Inferior parietal cortex (tissue), 1 donor: ENCODE data around the gene PRDM2.
"Not testable (repeated sequence)": the region's sequence is repeated elsewhere in the genome, so short reads cannot be mapped to it uniquely, and the experiment has no call there.

Source experiments
- DNase-seq: peaks from one replicate; pipeline ENCODE4 v3.0.0-alpha.2; 2016; ENCODE audit errors: extremely low spot score

PRDM2 gene

DNA sequence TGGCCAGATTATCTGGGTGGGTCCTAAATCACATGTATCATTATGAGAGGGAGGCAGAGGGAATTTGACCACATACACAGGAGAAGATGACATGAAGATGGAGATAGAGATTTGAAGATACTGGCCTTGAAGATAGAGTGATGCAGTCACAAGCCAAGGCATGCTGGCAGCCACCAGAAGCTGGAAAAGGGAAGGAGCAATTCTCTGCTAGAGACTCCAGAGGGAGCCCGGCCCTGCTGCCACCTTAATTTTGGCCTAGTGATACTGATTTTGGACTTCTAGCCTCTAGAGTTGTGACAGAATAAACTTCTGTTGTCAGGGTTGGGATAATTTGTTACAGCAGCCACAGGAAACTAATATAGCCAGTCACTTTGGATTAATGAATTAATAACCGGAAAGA, 2.2 kb upstream of the PRDM2 start:
- DNase-seq = no peak

GRCh38 chr1:13699510-13699909, 478 bp upstream of the PRDM2 start:
- no peak for DNase-seq

DNA sequence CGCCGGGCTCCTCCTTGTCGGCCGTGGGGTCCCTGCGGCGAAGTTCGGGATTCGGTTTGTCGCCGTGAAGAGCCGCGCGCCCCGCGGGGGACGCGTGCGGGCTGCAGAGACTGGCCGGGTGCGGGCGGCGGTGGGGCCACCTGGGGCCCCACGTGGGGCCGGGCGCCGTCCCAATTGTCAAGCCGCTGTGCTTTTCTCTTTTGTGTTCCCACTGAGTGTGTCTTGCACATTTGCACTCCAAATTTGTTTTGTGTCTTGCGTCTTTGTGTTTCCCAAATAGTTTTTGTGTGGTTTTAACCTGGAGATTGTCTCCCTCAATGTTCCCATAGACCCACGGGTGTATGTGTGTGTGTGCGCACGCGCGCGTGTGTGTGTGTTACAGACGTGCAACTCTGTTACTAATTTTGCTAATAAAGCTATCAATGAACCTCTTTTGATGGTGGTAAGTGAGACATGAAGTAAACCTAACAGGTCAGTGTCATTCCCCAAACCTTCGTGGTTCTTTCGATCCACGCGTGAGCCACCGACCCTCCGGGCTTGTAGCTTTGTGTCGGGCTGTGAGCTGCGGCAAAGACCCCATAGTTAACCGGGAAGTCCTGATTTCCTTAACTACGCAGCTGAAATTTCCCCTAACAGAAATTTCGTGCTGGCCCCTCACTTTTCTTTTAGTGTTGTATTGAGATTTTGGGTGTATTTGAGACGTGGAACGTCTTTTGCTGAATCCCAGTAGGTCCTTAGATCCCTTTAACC, 708 bp downstream of the PRDM2 start:
- DNase-seq = peak; percentile 61

DNA sequence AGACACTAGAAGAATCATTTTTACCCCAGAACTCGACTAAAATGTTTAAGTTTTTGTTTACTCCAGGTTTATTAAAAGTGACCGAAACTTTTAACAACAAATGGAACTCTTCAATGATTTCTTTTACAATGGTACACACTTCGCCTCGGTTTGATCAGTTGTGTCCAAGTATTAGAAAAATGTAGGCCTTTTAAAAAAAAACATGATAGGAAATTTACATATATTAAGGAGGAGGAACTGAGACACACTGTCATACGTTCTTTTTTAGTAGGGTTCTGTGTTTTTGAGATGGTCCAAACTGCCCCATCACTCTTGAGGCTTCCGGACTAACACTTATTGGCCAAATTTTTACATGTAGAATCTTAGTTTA, 1.3 kb downstream of the PRDM2 start:
- DNase-seq = no peak

GRCh38 chr1:13702425-13703127, 2.6 kb downstream of the PRDM2 start:
- DNase-seq = no peak

DNA sequence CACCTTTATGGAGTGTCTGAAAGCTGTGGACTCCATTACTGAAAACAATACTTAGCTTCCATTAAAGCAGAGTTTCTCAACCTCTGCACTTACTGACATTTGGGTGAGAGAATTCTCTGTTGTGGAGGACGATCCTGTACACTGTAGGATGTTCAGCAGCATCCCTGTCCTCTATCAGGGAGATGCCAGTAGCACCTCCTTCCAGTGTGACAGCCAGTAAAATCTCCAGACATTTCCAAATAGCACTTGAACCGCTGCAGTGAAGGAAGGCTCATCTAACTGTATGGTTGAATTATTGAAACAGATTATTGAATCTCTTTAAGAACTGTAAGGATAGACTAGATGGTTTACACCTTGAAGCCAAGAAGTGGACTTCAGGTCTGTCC, 3.1 kb downstream of the PRDM2 start:
- no peak for DNase-seq

GRCh38 chr1:13703558-13704490, 3.8 kb downstream of the PRDM2 start:
- no peak for DNase-seq

GRCh38 chr1:13706046-13706445, 6.1 kb downstream of the PRDM2 start:
- no peak for DNase-seq

GRCh38 chr1:13707164-13707563, 7.2 kb downstream of the PRDM2 start:
- DNase-seq = no peak

DNA sequence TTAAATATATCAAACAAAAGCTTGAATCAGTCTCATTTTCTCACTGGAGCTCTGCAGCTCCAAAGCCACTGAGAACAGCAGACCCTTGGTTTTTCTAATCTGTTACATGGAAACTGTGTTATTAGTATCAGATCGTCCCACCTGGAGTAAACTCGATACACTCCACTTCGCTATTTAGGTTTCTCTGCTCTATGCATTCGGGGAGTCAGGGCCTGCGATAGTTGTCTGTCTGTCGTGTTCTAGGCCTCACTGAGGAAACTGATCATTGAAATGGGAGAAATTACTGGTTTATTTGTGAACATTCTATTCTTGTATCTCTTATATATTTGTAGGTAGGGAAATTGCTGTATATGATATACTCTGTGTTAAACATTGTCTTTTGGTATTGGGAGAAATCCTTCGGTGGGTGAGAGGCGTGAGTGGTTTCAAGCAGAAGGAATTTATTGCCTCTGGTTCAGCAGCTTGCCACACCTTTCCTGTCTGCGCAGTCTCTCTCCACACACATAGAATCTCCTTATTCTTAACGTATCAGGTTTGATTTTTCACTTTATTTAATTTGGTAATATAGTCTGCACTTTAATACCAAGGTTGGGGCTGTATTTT, 8.5 kb downstream of the PRDM2 start:
- DNase-seq = no peak

- DNase-seq = no peak
Observed at GRCh38 chr1:13710086-13710485, 10.1 kb downstream of the PRDM2 start.

DNA sequence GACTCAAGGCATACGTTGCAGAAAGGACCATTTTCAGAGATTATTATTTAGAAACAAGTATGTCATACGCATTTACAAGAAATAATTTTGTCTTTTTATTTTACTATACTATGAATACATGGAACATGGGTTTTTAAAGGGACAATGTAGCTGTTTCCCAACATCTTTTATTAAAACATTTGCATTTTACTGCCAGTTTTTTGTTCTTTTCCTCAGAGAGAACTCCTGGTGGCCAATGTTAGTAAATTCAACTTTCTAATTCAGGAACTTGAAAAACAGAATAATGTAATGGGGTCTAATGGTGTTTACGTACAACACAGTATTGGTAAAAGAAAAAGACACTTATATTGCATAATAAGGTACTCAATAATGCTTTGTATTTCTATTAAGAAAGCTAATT, 14.9 kb downstream of the PRDM2 start:
- DNase-seq = no peak

- not testable (repeated sequence) for DNase-seq
Observed at GRCh38 chr1:13715616-13716287, 15.8 kb downstream of the PRDM2 start.

GRCh38 chr1:13722808-13723360, 22.9 kb downstream of the PRDM2 start:
- DNase-seq = no peak

DNA sequence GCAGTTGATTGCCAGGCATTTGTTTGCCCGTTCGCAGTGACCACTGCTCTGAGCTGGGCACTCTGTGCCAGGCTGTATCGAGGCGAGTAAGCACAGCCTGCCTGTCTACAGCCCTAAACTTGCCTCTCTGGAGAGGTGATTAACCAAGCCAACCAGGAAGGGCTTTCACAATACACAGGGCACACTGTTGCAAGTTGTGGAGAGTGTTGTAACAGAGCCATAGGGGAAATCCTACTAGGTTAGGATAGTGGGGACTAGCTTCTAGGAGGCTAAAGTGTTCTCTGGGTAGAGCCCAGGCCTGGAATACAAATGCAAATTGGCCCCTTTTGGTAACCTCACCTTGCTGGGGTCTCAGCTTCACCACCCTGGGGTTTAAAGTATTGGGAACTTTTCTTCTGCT, 23.8 kb downstream of the PRDM2 start:
- DNase-seq = no peak

GRCh38 chr1:13725714-13726175, 25.8 kb downstream of the PRDM2 start:
- DNase-seq = no peak

GRCh38 chr1:13728091-13728715, 28.2 kb downstream of the PRDM2 start:
- DNase-seq = no peak

DNA sequence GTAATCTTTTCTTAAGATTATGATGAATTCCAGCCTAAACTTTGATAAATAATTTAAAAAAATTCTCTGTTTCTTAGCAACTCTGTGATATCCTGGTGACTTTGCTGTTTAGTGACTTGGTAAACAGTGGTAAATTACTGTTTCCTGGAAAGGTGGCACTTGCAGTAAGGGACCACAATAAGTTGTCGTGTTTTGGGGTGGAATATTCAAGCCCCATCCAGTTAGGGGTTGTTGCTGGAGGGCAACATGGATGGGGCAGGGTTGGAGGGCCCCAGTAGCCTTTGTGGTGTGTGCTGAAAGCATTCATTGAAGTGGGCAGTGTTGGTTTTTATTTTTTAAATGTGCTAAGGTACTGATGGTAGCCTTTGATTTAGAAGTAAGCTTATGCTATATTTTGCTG, 30.3 kb downstream of the PRDM2 start:
- no peak for DNase-seq

DNA sequence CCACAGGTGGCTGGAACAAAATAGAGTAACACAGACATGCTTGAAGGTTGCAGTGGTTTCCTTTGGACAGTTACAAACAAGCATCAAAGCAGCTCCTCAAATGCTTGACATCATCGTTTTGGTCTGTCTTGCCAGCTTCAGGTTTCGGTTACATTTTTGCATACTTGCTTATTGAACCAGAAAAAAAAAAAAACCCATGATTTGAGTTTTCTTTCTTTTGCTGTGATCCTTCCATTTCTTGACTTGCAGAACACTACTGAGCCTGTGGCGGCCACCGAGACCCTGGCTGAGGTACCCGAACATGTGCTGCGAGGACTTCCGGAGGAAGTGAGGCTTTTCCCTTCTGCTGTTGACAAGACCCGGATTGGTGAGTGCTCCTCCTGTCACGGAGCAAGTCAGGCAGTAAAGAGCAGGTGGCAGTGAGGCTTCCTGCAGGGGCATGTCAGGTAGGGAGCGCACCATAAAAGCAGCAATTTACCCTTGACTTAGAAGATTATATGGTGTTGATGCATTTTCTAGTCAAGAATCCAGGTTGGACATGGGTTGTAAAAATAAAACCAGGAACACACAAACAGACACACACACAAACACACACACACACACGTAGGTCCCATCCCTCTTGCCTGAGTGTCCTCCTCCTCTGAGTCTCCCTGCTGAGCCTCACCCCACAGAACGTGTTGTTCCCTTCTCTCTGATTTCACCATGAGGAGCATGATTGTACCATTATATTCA, 30.9 kb downstream of the PRDM2 start:
- DNase-seq = no peak

DNA sequence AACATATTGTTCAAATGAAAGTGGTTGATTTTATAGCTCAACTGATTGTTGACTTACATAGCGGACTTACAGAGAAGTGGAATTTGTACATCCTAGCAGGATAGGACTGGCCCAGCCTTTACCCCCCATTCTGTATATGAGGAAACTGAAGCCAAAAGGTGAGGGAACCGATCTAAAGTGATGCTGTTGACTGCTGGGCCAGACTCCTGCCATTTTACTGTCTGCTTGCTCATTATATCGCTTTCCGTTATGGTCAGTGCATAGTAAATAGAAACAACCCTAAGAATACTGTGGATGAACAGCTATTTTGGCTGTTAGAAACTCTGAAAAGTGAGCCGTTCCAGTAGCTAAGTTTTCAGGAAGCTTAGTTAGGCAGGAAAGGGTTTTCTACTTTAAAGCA, 31.9 kb downstream of the PRDM2 start:
- DNase-seq = no peak
